DMS53 (cell line): ENCODE data around the gene DISC1.
A peak's percentile ranks its signal among the peaks of the same experiment; 100 is the strongest.
"Not testable (repeated sequence)": the region's sequence is repeated elsewhere in the genome, so short reads cannot be mapped to it uniquely, and the experiment has no call there.

ENCODE experiments used
- DNase-seq: peaks from one replicate; lab custom pipeline; 2025; lab: John Stamatoyannopoulos, UW

Gene DISC1

DNA sequence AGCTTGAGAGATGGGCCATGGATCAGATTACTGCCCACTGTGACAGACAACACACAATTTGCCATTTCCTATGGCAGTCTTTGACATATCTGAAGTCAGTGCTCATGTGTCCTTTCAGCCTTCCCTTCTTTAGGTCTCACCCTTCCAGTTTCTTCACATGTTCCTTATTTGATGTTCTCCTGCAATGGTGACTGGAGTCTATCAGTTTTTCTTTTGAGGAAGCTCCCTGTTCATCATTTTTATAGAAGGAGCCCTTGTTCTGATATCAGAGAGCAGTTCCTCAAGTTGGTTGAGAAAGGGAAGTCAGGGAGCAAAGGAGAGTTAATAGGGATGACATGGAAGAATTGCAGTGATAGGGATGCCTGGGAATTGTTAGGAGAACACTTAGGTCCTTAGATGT is 42.2 kb downstream of the DISC1 start:
- no peak for DNase-seq

DNA sequence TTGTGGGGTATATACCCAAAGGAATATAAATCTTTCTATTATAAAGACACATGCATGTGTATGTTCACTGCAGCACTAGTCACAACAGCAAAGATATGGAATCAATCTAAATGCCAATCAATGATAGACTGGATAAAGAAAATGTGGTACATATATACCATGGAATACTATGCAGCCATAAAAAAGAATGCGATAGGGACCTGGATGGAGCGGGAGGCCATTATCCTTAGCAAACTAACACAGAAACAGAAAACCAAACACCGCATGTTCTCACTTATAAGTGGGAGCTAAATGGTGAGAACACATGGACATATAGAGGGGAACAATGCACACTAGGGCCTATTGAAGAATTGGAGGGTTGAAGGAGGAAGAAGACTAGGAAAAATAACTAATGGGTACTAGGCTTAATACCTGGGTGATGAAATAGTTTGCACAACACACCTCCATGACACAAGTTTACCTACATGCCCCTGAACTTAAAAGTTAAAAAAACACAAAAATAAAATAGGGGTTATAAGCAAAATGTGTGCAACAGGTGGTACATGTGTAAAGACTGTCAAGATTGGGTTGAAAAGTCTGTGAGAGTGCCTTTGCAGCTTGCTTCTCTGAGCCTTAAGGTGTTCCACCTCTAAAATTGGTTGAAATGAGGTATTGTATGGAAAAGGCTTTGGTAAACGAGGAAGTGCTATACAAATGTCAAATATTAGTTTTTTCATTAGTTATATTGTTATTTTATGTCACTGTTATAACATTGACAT is 43.5 kb downstream of the DISC1 start:
- DNase-seq, result not testable (repeated sequence)

DNA sequence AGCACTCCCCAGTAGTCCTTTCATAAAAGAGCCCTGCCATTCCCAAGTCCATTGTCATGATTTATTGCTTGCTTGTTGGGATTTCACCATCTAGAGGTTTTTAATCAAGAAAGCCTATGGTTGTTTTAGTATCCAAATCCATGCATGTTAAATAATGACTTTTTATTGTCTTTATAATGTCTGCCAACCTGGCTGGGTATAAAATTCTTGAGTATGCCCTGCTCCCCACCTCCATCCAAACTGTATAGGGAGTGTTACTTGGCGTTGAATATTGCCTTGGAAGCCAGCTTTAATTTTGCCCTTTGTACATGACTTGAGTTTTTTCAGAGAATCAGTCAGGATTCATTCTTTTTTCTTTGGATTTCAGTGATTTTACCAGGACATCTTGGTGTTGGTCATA is 44.2 kb downstream of the DISC1 start:
- no peak for DNase-seq

DNA sequence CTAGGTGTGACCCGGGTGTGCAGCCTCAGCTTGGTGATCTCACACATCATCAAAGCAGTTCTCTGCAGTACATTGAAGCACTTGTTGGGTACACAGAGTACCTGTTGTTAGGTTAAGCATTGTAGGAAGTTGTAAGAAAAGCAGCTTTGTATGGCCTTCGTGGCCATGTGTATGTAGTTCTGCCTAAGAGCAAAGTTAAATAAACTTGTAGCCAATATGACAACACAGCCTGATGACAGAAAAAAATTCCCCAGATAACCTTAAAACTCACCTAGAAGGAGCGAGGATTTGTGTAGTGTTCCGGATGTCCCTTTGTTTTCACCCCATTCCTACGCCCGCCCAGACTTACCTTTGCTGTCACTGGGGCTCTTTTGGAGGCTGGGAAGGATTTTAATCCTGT is 48.0 kb downstream of the DISC1 start:
- peak; percentile 26 for DNase-seq

DNA sequence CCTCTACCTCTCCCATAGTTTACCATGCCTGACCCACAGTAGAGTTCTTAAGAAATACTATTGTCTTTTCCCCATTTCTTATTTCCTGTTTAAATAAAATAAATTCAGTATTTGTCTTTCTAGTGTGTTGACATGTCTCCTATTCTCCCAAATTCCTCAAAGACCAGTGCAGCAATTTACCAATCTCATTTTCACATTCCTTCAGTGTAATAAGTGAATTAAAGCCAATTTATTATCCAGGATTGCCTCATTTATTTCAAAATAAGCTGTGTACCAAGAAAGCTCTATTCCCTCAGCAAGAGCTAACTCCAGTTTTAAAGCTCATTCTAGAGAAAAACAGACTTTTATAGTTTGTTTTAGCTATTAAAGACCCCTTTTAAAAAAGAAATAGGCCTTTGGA is 49.9 kb downstream of the DISC1 start:
- no peak for DNase-seq

DNA sequence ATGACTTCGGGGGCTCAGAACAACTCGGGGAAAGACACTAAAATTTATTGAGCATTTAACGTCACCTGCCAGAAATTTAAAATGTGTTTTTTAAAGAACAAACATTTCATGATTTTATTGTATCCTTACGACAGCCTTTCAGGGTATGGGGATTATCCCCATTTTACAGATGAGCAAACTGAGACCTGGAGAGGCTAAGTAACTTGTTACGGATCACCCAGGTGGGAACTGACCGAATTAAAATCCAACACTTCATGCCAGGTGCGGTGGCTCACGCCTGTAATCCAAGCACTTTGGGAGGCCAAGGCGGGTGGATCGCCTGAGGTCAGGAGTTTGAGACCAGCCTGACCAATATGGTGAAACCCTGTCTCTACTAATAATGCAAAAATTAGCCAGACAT is 50.9 kb downstream of the DISC1 start:
- no peak for DNase-seq

DNA sequence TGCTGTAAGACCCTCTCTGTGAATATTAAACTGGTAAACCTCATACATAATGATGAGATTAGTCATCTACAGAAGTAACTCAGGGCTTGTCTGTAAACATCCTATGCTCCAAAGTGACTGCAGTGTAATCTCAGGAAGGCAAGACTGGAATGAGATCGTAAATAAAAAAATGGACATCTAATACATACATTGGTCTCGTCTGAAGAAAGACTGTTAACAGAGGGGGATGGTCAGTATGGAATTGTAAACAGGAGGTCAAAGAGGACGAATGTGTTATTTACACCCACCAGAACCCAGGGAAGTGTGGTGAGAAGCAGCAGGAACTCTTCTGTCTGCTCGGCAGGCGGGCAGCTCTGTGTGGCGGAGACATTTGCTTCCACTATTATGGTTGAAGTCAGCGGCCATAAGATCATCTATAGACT is 51.4 kb downstream of the DISC1 start:
- DNase-seq, result no peak

DNA sequence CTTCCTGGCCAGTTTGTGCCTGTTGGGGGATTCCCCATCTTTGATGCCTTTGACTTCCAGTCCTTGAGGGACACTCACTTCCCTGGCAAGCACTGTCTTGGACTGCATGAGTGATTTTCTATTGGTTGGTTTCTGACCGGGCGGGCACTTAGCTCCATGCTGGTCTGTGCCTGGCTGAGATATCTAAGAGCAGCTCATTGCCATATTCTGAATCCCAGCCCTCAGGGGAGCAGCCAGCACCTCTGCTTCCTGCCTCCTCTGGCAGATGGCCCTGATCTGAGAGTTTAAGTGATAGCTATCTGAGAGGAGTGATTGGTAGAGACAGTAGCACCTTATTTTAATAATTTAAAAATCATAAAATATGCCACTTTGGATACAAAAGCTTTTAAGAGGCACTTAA is 52.5 kb downstream of the DISC1 start:
- DNase-seq, result no peak

DNA sequence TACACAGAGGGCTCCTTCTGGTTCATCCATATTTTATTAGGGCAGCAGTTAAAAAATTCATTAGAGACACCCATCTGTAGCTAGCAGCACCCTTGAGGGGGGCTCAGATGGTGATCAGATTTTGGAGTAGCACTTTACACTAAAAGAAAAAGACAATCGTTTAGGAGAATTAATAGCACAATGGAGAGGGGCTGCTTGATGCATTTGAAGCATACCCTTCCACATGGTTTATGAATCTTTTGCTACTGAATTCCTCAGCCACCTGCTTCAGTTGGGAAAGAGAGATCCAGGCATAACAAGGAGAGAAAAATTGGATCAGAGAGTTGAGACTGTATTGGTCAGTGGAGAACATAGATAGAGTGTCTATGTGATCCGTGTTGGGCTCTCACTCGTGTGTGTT is 54.4 kb downstream of the DISC1 start:
- no peak for DNase-seq

DNA sequence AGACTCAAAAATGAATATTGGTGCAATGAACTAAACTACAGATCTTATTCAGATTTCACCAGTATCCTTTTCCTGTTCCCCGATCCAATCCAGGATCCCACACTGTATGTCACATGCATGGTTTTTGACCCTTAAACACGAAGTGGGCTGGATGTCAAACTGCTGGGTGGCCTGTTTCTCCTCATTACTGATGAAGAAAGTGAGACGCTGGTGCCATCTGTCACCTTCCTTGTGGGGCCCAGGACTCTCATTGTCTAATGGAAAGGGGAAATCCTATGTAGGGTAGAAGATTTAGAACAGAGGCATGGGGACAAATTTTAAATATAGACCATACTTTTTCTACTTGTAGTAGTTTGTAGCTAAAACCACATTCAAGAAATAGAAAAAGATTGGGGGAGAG is 56.2 kb downstream of the DISC1 start:
- DNase-seq, result no peak

DNA sequence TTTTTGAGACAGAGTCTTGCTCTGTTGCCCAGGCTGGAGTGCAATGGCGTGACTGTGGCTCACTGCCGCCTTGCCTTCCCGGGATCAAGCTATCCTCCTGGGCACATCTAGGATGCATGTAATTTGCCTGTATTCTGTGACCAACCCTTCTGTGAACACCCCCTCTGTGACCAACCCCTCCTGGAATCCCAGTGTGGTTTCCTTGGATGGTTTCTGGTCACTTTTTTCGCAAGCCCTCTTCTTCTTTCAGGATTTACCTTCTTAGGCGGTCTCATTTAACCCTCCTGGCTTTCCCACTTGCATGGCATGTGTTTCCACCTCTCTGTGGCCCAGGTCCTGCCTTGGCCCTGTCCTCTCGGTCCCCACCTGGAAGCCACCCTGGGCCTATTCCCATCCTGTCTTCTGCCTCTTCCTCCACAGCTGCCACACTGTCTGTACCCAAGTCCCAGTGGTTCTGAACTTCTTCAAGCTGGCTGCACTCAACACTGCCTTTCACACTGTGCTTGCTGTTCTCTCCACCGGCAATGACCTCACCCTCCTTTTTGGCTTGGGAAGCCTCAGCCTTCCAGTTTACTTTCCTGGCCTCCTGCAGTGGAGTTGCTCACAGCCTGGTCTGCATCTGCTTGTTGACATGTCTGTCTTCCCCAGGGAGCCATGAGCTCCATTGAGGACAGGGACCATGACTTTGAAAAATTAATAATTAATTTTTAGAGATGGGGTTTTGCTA is 57.0 kb downstream of the DISC1 start:
- peak; percentile 91 for DNase-seq

DNA sequence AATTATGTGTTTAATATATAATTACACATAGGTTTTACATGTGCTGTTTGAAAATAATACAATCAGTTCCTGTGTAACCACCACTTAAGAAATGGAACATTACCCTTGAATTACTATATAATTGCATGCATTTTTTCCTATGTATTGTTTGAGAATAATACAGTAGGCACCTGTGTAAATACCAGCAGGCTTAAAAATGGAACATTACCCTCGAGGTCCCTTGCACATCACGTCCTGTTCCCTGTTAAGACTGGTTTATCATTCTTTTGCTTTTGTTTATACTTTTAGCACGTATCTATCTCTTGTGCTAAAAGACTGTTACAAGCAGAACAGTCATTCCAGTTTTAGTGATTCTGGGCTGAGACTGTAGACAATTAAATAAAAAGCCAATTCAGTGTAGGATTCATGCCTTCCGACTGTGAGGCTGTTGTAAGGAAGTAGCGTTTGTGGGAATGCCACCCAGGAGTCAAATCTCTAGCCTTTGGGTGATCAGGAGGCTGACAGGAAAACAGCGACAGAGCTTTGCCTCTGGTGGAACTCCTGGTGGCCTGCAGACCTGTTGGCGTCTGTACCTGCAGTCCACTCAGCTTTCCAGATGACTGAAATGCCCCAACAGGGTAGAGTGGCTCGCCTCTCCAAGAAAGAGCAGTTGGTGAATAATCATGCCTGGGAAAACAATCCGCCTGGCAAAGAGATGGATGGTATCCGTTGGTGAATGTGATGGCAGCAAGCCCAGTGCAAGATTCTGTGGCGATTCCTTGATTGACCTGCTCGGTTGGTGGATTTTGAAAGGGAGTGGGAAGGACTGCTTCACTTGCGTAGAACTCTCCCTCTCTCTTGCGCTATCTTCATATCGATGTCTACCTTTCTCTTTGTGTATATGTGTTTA is 58.0 kb downstream of the DISC1 start:
- DNase-seq, result peak; percentile 90

DNA sequence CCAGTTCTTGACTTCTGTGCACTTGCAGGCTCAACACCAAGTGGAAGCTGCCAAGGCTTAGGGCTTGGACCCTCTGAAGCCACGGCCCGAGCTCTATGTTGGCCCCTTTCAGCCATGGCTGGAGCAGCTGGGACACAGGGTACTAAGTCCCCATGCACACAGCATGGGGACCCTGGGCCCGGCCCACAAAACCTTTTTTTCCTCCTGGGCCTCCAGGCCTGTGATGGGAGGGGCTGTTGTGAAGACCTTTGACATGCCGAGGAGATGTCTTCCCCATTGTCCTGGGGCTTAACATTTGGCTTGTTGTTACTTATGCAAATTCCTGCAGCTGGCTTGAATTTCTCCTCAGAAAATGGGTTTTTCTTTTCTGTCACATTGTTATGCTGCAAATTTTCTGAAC is 59.8 kb downstream of the DISC1 start:
- DNase-seq, result no peak

DNA sequence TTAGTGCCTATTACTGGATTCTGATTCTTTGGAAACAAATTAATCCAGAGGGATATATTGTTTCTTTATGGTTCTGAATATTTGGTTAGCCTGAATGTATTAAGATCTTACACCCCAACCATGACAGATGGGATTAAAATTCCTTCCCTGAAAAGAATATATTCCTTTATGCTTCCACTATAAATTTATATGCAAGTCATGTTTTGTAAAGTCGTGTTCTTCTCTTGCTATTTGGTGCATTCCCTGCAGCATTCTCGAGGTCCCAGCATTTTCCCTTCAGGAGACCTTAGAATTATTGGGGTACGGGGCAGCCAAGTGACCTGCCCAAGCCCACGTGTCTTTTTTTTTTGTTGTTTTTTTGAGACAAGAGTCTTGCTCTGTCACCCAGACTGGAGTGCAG is 62.4 kb downstream of the DISC1 start:
- no peak for DNase-seq

DNA sequence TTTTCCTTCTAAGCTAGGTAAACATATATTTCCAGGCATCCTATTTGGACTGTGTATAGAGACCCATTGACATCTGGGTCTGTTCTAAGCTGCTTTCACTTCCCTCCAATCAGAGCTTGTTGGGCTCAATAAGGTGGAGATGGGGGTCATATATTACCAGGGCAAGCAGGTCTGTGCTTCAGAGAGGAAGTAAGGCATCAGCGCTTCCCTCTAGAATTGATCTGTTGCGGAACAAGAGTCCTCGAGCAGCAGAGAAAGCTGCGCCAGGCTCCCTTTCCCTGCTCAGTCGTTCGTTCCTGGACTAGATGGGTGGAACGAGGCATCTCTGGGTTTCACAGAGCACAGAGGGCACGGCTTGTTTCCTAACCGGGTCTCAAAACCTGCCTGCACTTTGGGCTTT is 63.5 kb downstream of the DISC1 start:
- peak; percentile 85 for DNase-seq

DNA sequence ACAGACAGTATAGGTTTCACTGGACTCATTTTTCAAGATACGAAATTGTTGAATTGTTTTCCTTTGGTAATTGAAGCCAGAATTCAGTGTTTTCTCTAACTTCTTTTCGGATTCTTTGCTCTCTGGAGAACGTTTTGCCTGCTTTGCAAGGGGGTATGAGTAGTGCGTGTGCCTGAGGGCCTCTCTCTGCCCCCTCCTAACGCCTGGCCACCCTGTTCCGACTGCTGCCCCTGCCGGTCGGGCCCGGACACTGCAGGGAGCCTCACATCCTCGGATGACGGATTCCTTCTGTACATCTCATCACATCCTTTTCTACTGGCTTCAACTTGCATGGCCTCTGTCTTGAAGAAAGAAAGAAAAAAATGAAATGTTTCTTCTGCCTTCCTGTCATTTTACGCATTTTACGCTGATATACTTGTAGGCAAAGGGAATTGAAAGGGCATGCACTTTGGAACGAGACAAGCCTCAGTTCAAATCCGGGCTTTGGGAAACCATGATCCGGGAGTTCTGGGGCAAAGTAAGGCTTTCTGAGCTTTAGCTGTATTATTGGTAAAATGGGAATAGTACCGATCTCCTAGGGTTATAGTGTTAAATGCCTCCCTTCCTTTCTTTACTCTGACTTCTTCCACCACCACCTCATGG is 65.1 kb downstream of the DISC1 start:
- no peak for DNase-seq

DNA sequence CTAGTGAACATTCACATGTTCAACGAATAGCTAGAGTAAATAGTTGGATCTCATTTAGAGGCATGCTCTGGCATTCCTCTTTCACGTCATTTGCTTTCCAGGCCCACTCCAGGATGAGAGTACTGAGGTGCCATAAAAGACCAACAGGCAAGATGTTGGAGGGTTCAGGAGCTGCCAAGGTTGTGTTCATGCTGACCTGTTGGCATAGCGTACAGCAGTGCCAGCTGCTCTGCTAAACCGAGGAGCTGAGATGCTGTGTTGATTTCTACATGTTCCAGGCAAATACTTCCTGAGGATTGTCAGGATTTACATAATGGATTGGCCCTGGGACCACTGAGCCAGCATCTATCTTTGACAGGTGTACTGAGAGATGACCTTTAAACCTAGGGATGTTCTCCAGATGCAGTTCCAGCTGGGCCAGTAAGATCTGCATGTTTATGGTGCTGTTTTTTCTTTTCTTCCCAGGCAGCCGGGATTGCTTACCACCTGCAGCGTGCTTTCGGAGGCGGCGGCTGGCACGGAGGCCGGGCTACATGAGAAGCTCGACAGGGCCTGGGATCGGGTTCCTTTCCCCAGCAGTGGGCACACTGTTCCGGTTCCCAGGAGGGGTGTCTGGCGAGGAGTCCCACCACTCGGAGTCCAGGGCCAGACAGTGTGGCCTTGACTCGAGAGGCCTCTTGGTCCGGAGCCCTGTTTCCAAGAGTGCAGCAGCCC is 66.9 kb downstream of the DISC1 start:
- no peak for DNase-seq

DNA sequence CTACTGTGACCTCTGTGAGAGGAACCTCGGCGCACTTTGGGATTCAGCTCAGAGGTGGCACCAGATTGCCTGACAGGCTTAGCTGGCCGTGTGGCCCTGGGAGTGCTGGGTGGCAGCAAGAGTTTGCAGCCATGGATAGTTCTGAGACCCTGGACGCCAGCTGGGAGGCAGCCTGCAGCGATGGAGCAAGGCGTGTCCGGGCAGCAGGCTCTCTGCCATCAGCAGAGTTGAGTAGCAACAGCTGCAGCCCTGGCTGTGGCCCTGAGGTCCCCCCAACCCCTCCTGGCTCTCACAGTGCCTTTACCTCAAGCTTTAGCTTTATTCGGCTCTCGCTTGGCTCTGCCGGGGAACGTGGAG is 67.5 kb downstream of the DISC1 start:
- no peak for DNase-seq

DNA sequence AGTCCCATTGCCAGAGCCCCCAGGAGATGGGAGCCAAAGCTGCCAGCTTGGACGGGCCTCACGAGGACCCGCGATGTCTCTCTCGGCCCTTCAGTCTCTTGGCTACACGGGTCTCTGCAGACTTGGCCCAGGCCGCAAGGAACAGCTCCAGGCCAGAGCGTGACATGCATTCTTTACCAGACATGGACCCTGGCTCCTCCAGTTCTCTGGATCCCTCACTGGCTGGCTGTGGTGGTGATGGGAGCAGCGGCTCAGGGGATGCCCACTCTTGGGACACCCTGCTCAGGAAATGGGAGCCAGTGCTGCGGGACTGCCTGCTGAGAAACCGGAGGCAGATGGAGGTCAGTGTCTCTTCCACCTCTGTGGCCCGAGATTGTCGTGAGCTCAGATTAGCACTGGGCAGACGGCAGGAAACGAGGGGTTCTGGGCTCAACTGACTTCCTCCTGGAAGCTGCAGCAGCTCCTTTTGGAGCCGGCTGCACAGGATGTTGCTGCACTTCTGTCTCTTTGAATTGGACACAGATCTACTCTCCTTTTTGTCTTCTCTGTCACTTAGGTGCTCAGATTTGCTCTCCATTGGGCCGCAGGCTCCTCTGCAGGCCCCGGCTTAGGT is 68.0 kb downstream of the DISC1 start:
- no peak for DNase-seq

DNA sequence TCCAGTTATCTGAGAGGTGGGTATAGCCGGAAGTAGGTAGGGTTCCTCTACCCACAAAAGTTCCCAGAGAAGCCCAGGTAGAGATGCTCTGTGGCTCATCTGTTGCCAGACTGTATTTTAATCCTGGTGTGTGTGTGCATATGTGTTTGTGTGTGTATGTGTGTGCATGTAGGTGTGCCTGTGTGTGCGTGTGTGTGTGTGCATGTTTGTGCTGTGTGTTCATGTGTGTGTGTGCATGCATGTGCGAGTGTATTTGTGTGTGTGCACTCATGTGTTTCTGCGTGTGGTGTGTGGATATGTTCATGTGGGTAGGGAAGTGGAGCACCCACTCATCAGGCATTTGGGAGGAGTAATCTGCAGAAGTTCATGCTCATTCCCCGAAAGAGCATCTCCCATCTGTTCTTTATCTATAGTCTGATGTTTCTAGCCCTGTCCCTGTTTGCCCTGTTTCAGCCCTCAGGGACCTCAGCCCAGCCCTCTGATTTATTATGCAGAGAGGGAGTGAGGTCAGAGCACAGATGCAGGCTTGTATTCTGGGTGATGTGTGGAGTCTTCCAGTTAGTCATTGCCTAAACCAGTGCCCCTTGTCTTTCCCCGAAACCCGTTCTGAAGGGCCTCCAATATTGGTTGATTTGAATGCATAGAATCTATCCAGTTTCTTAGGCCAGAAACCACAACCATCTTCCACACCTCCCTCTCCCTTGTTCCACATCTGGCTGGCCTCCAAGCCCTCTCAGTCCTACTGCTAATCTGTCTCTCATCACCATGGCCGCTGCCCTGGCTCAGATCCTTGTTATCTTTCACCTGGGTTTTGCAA is 69.1 kb downstream of the DISC1 start:
- no peak for DNase-seq
